HEK293 (cell line): ENCODE results near the gene SLC38A1.
"Not testable (repeated sequence)": the region's sequence is repeated elsewhere in the genome, so short reads cannot be mapped to it uniquely, and the experiment has no call there.

ENCODE experiments used
- CTCF ChIA-PET: fragments of 350-600 bp; formaldehyde crosslinking; extraction: SDS; loops from one replicate; lab custom pipeline; 2021; ENCODE audit warnings: antibody characterized with exemption; lab: Yijun Ruan, JAX
- POLR2A ChIA-PET: fragments of 300-600 bp; formaldehyde crosslinking; extraction: SDS; loops from one replicate; lab custom pipeline; 2020; ENCODE audit warnings: antibody characterized with exemption, inconsistent platforms; lab: Yijun Ruan, JAX
- H3K27ac ChIP-seq: fragments of 200-500 bp; sonication (Bioruptor generic); 2 replicates; pipeline ENCODE4 v1.5.1; 2014; ENCODE audit warnings: low read depth, low read length, control low read depth, inconsistent platforms; ENCODE audit errors: extremely low read depth
- H3K36me3 ChIP-seq, 2 experiments: fragments of 200-500 bp in 1 of 2; sonication (Bioruptor generic) in 1 of 2; 1 replicate in 1 of 2; 2 replicates in 1 of 2; pipeline ENCODE4 v1.5.1; 2014 to 2017; ENCODE audit warnings: inconsistent platforms in 2 of 2, low read length in 2 of 2; ENCODE audit not compliant: control insufficient read depth in 2 of 2, insufficient read depth in 1 of 2
- H3K4me1 ChIP-seq: fragments of 200-500 bp; sonication (Bioruptor generic); 2 replicates; pipeline ENCODE4 v1.5.1; 2014; ENCODE audit warnings: mild to moderate bottlenecking, low read length, inconsistent platforms; ENCODE audit not compliant: control insufficient read depth, insufficient read depth
- H3K4me3 ChIP-seq: 2 replicates; pipeline ENCODE4 v1.5.1; 2011; ENCODE audit warnings: low read depth, mild to moderate bottlenecking, control low read depth, low read length, moderate library complexity
- H3K9me3 ChIP-seq: fragments of 200-500 bp; sonication (Bioruptor generic); 2 replicates; pipeline ENCODE4 v1.5.1; 2014; ENCODE audit warnings: low read depth, low read length, inconsistent platforms; ENCODE audit not compliant: control insufficient read depth, insufficient read depth
- GLI4 ChIP-seq: fragments of 450-650 bp; formaldehyde crosslinking; IDR thresholded peaks from 2 replicates; pipeline ENCODE4 v1.5.1; 2016; ENCODE audit warnings: missing biosample characterization, missing genetic modification characterization
- HOXA7 ChIP-seq: sonication (generic); formaldehyde crosslinking; IDR thresholded peaks from 2 replicates; pipeline ENCODE4 v1.8.1; 2022; ENCODE audit warnings: missing genetic modification reagents, borderline replicate concordance
- SCRT1 ChIP-seq: fragments of 450-650 bp; formaldehyde crosslinking; IDR thresholded peaks from 2 replicates; pipeline ENCODE4 v1.5.1; 2016; ENCODE audit warnings: missing biosample characterization, missing genetic modification characterization, borderline replicate concordance
- SP3 ChIP-seq: fragments of 450-650 bp; formaldehyde crosslinking; IDR thresholded peaks from 2 replicates; pipeline ENCODE4 v1.5.1; 2016; ENCODE audit warnings: missing biosample characterization, missing genetic modification characterization
- TRIM28 ChIP-seq: IDR thresholded peaks from 2 replicates; pipeline ENCODE4 v1.6.1; 2011; ENCODE audit warnings: low read length, control low read depth, borderline replicate concordance
- ZBTB1 ChIP-seq: fragments of 450-650 bp; formaldehyde crosslinking; IDR thresholded peaks from 2 replicates; pipeline ENCODE4 v1.5.1; 2016; ENCODE audit warnings: missing biosample characterization, missing genetic modification characterization
- ZFP3 ChIP-seq: fragments of 450-650 bp; formaldehyde crosslinking; IDR thresholded peaks from 2 replicates; pipeline ENCODE4 v1.5.1; 2016; ENCODE audit warnings: low read depth, missing biosample characterization, missing genetic modification characterization
- ZNF132 ChIP-seq: fragments of 450-650 bp; formaldehyde crosslinking; IDR thresholded peaks from 2 replicates; pipeline ENCODE4 v1.5.1; 2017; ENCODE audit warnings: missing biosample characterization, missing genetic modification characterization, borderline replicate concordance
- ZNF133 ChIP-seq: fragments of 450-650 bp; formaldehyde crosslinking; IDR thresholded peaks from 2 replicates; pipeline ENCODE4 v1.5.1; 2016; ENCODE audit warnings: missing biosample characterization, missing genetic modification characterization
- ZNF169 ChIP-seq: fragments of 450-650 bp; formaldehyde crosslinking; IDR thresholded peaks from 2 replicates; pipeline ENCODE4 v1.5.1; 2016; ENCODE audit warnings: missing biosample characterization, missing genetic modification characterization
- ZNF18 ChIP-seq: fragments of 450-650 bp; formaldehyde crosslinking; IDR thresholded peaks from 2 replicates; pipeline ENCODE4 v1.5.1; 2016; ENCODE audit warnings: missing biosample characterization, missing genetic modification characterization
- ZNF23 ChIP-seq: fragments of 450-650 bp; formaldehyde crosslinking; IDR thresholded peaks from 2 replicates; pipeline ENCODE4 v1.5.1; 2016; ENCODE audit warnings: missing biosample characterization, missing genetic modification characterization, borderline replicate concordance
- ZNF274 ChIP-seq, 2 experiments: fragments of 200-500 bp in 1 of 2; fragments of 450-650 bp in 1 of 2; sonication (Bioruptor generic) in 1 of 2; formaldehyde crosslinking in 1 of 2; IDR thresholded peaks; 2 replicates each; pipeline versions ENCODE4 v1.5.1 to v1.6.1; 2014 to 2016; ENCODE audit warnings: borderline replicate concordance in 1 of 2, inconsistent platforms in 1 of 2, low read length in 1 of 2, missing biosample characterization in 1 of 2, missing genetic modification characterization in 1 of 2
- ZNF37A ChIP-seq: fragments of 450-650 bp; IDR thresholded peaks from 2 replicates; pipeline ENCODE4 v1.5.1; 2018; ENCODE audit warnings: missing biosample characterization, missing genetic modification characterization
- ZNF391 ChIP-seq: fragments of 450-650 bp; formaldehyde crosslinking; IDR thresholded peaks from 2 replicates; pipeline ENCODE4 v1.5.1; 2016; ENCODE audit warnings: low read depth, missing biosample characterization, missing genetic modification characterization, borderline replicate concordance
- ZNF549 ChIP-seq: fragments of 450-650 bp; IDR thresholded peaks from 2 replicates; pipeline ENCODE4 v1.5.1; 2018; ENCODE audit warnings: missing biosample characterization, missing genetic modification characterization, mild to moderate bottlenecking, inconsistent platforms, moderate library complexity
- ZNF561 ChIP-seq: fragments of 450-650 bp; IDR thresholded peaks from 2 replicates; pipeline ENCODE4 v1.5.1; 2018; ENCODE audit warnings: missing biosample characterization, missing genetic modification characterization, borderline replicate concordance
- ZNF580 ChIP-seq: fragments of 450-650 bp; formaldehyde crosslinking; IDR thresholded peaks from 2 replicates; pipeline ENCODE4 v1.5.1; 2016; ENCODE audit warnings: missing biosample characterization, missing genetic modification characterization
- ZNF600 ChIP-seq: fragments of 450-650 bp; formaldehyde crosslinking; IDR thresholded peaks from 2 replicates; pipeline ENCODE4 v1.5.1; 2016; ENCODE audit warnings: missing biosample characterization, missing genetic modification characterization
- ZNF670 ChIP-seq: fragments of 450-650 bp; formaldehyde crosslinking; IDR thresholded peaks from 2 replicates; pipeline ENCODE4 v1.5.1; 2016; ENCODE audit warnings: missing biosample characterization, missing genetic modification characterization, low read depth
- ZNF747 ChIP-seq: fragments of 450-650 bp; formaldehyde crosslinking; IDR thresholded peaks from 2 replicates; pipeline ENCODE4 v1.5.1; 2016; ENCODE audit warnings: missing biosample characterization, missing genetic modification characterization
- ZNF830 ChIP-seq: fragments of 450-650 bp; IDR thresholded peaks from 2 replicates; pipeline ENCODE4 v1.5.0; 2018; ENCODE audit warnings: missing biosample characterization, missing genetic modification characterization, low read depth, mild to moderate bottlenecking, moderate library complexity
- ZXDB ChIP-seq: fragments of 450-650 bp; formaldehyde crosslinking; IDR thresholded peaks from 2 replicates; pipeline ENCODE4 v1.5.1; 2016; ENCODE audit warnings: missing biosample characterization, missing genetic modification characterization
- TF ChIP-seq, protein P1 (sequence below): fragments of 450-650 bp; formaldehyde crosslinking; IDR thresholded peaks from 2 replicates; pipeline ENCODE4 v1.5.1; 2016; ENCODE audit warnings: missing biosample characterization, missing genetic modification characterization

The SLC38A1 gene

GRCh38 chr12:46197883-46198282 is 71.0 kb downstream of the SLC38A1 start (continued):
- TF ChIP-seq, protein P1, sequence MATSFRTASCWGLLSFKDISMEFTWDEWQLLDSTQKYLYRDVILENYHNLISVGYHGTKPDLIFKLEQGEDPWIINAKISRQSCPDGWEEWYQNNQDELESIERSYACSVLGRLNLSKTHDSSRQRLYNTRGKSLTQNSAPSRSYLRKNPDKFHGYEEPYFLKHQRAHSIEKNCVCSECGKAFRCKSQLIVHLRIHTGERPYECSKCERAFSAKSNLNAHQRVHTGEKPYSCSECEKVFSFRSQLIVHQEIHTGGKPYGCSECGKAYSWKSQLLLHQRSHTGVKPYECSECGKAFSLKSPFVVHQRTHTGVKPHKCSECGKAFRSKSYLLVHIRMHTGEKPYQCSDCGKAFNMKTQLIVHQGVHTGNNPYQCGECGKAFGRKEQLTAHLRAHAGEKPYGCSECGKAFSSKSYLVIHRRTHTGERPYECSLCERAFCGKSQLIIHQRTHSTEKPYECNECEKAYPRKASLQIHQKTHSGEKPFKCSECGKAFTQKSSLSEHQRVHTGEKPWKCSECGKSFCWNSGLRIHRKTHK (tag by site-specific recombination), result no peak
- no peak for TF ChIP-seq ZNF274 (IDR thresholded peaks at IDR 0.05; ENCODE audit: low read length)
- no peak for TF ChIP-seq ZNF274 (tag by site-specific recombination; IDR thresholded peaks at IDR 0.05; ENCODE audit: borderline replicate concordance)

DNA sequence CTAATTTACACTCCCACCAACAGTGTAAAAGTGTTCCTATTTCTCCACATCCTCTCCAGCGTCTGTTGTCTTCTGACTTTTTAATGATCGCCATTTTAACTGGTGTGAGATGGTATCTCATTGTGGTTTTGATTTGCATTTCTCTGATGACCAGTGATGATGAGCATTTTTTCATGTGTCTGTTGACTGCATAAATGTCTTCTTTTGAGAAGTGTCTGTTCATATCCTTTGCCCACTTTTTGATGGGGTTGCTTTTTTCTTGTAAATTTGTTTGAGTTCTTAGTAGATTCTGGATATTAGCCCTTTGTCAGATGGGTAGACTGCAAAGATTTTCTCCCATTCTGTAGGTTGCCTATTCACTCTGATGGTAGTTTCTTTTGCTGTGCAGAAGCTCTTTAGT is 78.3 kb downstream of the SLC38A1 start:
- H3K27ac ChIP-seq, H3K9me3 ChIP-seq, H3K4me3 ChIP-seq, CTCF ChIA-PET, POLR2A ChIA-PET, H3K4me1 ChIP-seq: not testable (repeated sequence)
- 0 out of 2 replicates have a peak, but pooled peaks have one; percentile 5 for TF ChIP-seq ZNF133
- peaks cover 0 to 15% of the 10 kb centered on the region in 2 experiments; a peak in 1 of 3 replicates for H3K36me3 ChIP-seq

GRCh38 chr12:46188170-46188569 is 80.7 kb downstream of the SLC38A1 start:
- no peaks in the 10 kb centered on the region for H3K9me3 ChIP-seq
- ChIA-PET POLR2A (no interaction called here), CTCF (interaction anchor here (0.6 to 1.4 kb wide), 3 partner anchors 20 to 745 kb away, joined by 3 to 5 read pairs (median 3); no protein-coding TSS in a partner anchor)
- H3K4me1 ChIP-seq, result no peaks in the 10 kb centered on the region
- no peak overlapping the region for H3K27ac ChIP-seq
- TF ChIP-seq ZNF133 (no peak), ZBTB1 (tag by site-specific recombination) (no peak), ZNF600 (tag by site-specific recombination) (no peak), ZNF169 (no peak), ZNF391 (tag by site-specific recombination) (no peak)
- H3K4me3 ChIP-seq, result no peak overlapping the region
- peaks cover 0 to 6% of the 10 kb centered on the region in 2 experiments; a peak in 1 of 3 replicates for H3K36me3 ChIP-seq

DNA sequence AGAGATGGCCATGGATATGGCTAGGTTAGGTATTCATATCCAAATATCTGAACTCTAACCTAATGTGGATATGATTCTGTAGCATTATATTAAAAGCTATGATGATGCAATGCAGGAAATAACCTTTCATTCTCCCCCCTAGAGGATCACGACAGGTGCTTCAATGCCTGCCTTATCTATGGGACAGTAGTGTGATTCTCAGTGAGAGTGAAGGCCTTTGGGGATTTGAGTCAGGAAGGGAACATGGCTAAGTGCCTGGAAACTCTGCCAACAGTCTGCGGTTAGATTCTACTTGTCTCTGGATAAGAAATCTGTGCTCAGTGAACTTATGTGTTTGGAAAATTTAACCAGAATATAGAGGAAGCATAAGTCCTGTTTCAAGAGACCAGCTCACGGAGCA is 81.8 kb downstream of the SLC38A1 start:
- CTCF ChIA-PET, result interaction anchor here (1.4 kb wide), 1 partner anchor 115 kb away, joined by 5 read pairs; no protein-coding TSS in a partner anchor
- peaks cover 0 to 6% of the 10 kb centered on the region in 2 experiments; a peak in 1 of 3 replicates for H3K36me3 ChIP-seq

More for the DNA sequence above, 81.8 kb downstream of the SLC38A1 start:
- Histone ChIP-seq H3K4me3 (no peak overlapping the region), H3K4me1 (no peaks in the 10 kb centered on the region), H3K27ac (no peak overlapping the region), H3K9me3 (no peaks in the 10 kb centered on the region)
- POLR2A ChIA-PET, result interaction anchor here (1.0 kb wide), 1 partner anchor 114 kb away, joined by 4 read pairs; no protein-coding TSS in a partner anchor
- TF ChIP-seq ZNF18 (tag by site-specific recombination) (no peak), ZFP3 (tag by site-specific recombination) (no peak), HOXA7 (CRISPR knock-in tag) (no peak), ZNF37A (tag by site-specific recombination) (no peak), GLI4 (tag by site-specific recombination) (no peak), ZNF830 (no peak), SCRT1 (tag by site-specific recombination) (no peak), ZNF747 (tag by site-specific recombination) (no peak), ZNF549 (no peak), SP3 (tag by site-specific recombination) (no peak), TRIM28 (no peak), ZNF23 (tag by site-specific recombination) (no peak), ZNF561 (tag by site-specific recombination) (no peak), ZNF132 (no peak), ZNF670 (no peak), ZNF580 (no peak), ZXDB (no peak)
- TF ChIP-seq, protein P1 (tag by site-specific recombination), result no peak
